ENCODE results near the gene SCRN1.

DNA sequence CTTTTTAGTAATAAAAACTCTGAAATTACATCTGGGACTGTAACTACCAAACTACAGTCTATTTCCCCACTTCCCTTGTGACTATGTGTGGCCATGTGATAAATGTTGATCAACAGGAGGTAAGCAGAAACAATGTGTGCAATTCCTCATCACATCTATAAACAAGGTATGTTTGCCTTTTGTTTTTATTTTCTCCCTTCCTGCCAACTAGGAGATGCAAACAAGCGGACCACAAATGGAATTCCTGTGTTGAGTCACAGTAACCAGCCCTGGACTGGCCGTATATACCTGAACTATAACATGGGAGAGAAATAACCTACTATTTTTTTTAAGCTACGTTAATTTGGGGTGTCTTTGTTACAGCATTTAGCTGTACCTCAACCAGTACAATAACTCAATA is 52.5 kb downstream of the SCRN1 start:
- TF ChIP-seq, protein P1, sequence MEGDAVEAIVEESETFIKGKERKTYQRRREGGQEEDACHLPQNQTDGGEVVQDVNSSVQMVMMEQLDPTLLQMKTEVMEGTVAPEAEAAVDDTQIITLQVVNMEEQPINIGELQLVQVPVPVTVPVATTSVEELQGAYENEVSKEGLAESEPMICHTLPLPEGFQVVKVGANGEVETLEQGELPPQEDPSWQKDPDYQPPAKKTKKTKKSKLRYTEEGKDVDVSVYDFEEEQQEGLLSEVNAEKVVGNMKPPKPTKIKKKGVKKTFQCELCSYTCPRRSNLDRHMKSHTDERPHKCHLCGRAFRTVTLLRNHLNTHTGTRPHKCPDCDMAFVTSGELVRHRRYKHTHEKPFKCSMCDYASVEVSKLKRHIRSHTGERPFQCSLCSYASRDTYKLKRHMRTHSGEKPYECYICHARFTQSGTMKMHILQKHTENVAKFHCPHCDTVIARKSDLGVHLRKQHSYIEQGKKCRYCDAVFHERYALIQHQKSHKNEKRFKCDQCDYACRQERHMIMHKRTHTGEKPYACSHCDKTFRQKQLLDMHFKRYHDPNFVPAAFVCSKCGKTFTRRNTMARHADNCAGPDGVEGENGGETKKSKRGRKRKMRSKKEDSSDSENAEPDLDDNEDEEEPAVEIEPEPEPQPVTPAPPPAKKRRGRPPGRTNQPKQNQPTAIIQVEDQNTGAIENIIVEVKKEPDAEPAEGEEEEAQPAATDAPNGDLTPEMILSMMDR (conservative IDR thresholded peaks at IDR 0.05) = no peak
- TF ChIP-seq ZFX (IDR thresholded peaks at IDR 0.05) = no peak

Measured in C4-2B (cell line).